ENCODE results near the gene HPN.
"Not testable (repeated sequence)": the region's sequence is repeated elsewhere in the genome, so short reads cannot be mapped to it uniquely, and the experiment has no call there.

HPN gene

DNA sequence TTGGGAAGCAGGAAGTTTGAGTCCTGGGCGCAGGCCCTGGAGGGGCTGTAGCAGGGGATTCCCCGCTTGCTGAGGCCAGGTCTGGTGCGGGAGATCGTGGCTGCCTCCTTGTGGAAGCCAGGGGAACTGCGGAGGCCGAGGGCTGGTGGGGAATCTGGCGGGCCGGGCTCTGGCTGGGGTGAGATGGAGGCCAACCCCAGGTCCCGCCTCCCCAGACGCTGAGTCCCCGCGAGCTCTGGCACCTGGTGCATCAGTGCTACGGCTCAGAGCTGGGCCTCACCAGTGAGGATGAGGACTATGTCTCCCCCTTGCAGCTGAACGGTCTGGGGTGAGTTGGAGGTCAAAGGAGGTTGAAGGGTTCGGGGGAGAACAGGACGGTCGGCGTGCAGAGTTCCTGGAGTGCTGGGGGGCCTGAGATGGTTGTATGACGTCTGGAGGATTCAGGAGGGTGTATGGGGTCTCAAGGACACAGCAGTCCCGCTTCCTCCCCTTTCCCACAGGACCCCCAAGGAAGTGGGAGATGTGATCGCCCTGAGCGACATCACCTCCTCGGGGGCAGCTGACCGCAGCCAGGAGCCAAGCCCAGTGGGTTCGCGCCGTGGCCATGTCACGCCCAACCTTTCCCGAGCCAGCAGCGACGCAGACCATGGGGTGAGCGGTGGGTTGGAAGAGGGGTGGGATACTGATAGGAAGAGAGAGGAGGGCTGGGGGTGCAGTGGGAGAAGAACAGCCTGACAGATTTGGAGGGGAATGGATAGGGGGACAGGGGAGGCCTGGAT is 28.3 kb upstream of the HPN start:
- TF ChIP-seq ZFX (IDR thresholded peaks at IDR 0.05), result no peak
- TF ChIP-seq, protein P1, sequence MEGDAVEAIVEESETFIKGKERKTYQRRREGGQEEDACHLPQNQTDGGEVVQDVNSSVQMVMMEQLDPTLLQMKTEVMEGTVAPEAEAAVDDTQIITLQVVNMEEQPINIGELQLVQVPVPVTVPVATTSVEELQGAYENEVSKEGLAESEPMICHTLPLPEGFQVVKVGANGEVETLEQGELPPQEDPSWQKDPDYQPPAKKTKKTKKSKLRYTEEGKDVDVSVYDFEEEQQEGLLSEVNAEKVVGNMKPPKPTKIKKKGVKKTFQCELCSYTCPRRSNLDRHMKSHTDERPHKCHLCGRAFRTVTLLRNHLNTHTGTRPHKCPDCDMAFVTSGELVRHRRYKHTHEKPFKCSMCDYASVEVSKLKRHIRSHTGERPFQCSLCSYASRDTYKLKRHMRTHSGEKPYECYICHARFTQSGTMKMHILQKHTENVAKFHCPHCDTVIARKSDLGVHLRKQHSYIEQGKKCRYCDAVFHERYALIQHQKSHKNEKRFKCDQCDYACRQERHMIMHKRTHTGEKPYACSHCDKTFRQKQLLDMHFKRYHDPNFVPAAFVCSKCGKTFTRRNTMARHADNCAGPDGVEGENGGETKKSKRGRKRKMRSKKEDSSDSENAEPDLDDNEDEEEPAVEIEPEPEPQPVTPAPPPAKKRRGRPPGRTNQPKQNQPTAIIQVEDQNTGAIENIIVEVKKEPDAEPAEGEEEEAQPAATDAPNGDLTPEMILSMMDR (conservative IDR thresholded peaks at IDR 0.05), result peak; percentile 89

DNA sequence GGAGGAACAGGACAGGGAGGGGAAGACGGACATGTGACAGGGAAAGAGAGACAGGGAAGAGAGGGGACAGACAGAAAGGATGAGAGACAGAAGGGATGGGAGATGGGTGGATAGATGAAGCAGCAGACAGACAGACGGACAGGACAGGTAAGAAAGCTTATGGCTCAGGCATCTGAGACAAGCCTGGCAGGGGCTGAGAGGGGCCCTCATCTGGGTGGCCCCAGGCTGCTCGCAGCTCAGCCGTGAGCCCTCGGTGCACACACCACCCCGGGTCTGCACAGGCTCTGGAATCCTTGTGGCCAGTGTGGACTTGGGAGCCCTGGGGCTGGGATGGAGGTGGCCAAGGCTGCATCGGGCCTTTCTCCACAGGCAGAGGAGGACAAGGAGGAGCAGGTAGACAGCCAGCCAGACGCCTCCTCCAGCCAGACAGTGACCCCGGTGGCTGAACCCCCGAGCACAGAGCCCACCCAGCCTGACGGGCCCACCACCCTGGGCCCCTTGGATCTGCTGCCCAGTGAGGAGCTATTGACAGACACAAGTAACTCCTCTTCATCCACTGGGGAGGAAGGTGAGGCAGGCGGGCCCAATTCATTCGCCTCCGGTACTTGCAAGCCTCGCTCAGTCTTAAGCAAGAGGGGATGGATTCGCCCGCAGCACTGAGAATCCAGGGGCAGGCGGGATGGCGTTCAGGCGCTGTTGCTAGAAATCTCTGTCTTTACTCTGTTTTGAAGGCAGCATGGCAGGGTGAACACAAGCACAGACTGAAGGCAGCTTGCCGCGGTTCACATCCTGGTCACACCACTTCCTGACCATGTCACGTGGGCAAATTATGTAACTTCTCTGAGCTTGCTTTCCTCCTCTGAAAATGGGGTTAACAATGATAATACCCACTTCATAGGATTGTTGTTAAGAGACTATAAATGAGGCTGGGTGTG is 27.4 kb upstream of the HPN start:
- TF ChIP-seq ZFX (IDR thresholded peaks at IDR 0.05), result no peak
- TF ChIP-seq, protein P1 (conservative IDR thresholded peaks at IDR 0.05), result no peak
- H3K27ac ChIP-seq, result no peak overlapping the region

More for the DNA sequence above, 28.3 kb upstream of the HPN start:
- H3K27ac ChIP-seq, result no peak overlapping the region

DNA sequence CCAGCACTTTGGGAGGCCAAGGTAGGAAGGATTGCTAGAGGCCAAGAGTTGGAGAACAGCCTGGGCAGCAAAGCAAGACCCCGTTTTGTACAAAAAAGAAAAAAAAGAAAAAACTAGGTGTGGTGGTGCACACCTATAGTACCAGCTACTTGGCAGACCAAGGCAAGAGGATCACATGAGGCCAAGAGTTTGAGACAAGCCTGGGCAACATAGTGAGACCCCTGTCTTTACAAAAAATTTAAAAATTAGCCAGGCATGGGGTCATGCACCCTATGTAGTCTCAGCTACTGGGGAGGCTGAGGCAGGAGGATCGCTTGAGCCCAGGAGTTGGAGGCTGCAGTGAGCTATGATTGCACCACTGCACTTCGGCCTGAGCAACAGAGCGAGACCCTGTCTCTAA is 26.7 kb upstream of the HPN start:
- H3K27ac ChIP-seq, result not testable (repeated sequence)

DNA sequence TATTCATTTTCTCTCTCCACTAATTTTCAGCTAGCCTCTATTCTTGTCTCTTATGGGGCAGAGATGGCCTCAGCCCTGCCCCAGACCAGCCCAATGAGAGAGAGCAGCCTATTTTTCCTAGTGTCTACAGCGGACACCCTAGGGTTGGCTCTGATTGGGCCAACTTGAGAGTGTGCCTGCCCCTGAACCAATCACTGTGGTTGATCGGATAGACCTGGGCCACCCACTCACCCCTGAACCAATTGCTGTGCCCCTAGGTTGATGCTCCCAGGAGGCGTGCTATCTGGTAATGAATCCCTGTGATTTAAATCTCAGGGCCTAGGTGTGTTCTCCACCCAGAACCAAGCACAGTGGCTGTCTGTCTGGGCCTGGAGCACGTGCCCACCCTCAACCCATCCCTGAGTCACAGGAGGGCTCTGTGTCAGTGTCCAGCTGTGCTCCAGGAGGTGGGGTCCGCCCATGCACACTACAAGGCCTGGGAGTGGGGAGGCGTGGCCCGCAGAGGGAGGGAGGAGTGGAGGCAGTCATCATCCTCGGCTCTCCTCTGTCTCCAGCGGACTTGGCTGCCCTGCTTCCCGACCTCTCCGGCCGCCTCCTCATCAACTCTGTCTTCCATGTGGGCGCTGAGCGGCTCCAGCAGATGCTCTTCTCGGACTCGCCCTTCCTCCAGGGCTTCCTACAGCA is 26.1 kb upstream of the HPN start:
- TF ChIP-seq, protein P1 (conservative IDR thresholded peaks at IDR 0.05), result no peak
- no peak for TF ChIP-seq ZFX (IDR thresholded peaks at IDR 0.05)
- no peak overlapping the region for H3K27ac ChIP-seq

DNA sequence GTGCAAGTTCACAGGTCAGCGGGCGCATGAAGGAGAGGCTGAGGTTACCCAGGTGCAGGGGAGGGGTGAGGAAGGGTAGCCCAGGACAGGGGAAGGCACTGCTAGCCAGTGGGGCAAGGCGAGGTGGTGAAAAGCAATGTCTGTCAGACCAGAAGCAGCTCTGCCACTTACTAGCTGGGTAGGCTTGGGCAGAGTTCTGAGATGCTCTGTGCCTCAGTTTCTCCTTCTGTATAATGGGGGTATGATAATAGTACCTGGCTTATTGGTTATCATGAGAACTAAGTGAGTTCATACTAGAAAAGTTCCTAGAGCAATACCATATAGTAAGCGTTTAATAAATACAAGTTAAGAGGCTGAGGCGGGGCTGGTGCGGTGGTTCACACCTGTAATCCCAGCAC is 25.6 kb upstream of the HPN start:
- no peak overlapping the region for H3K27ac ChIP-seq
- TF ChIP-seq, protein P1 (conservative IDR thresholded peaks at IDR 0.05), result no peak
- TF ChIP-seq ZFX (IDR thresholded peaks at IDR 0.05), result no peak

DNA sequence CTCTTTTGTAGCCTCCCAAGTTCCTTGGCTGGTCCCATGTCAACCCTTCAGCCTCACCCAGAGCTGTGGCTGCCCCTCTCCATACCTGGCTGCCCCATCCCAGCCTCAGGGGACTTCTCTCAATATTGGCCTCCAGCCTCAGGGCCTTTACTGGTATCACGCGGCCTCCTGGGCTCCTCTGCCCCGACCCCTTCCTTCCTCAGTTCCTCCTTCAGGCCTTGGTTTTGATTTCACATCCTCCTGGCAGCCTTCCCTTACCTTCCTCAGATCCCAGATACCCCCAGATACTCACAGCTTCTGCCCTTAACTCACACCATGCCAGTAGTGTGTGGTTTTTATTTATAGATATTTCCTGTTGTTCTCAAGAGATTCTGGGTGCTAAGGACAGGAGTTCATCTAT is 24.0 kb upstream of the HPN start:
- no peak for TF ChIP-seq ZFX (IDR thresholded peaks at IDR 0.05)
- TF ChIP-seq, protein P1 (conservative IDR thresholded peaks at IDR 0.05), result no peak
- H3K27ac ChIP-seq, result no peak overlapping the region

DNA sequence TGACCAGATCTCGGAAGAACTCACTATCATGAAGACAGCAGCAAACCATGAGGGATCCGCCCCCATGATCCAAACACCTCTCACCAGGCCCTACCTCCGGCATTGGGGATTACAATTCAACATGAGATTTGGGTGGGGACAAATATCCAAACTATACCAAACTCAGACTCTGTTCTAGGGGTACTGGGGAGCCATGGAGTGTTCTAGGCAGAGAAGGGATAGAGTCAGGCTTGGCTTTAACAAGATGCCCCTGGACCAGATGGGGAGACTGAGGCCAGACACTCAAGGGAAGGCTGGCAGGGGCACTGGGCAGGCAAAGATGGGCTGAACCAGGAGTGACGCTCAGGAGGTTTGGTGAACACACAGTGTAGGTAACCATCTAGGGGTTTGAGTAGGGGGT is 23.1 kb upstream of the HPN start:
- TF ChIP-seq, protein P1 (conservative IDR thresholded peaks at IDR 0.05), result no peak
- TF ChIP-seq ZFX (IDR thresholded peaks at IDR 0.05), result no peak
- H3K27ac ChIP-seq, result no peak overlapping the region

Measured in C4-2B (cell line).